ENCODE measurements around the gene ITSN1.
A peak's percentile ranks its signal among the peaks of the same experiment; 100 is the strongest.

Gene ITSN1

GRCh38 chr21:33855190-33855589 is 212.9 kb downstream of the ITSN1 start:
- H3K27me3 ChIP-seq (replicated peaks): no peaks in the 10 kb centered on the region
- H3K27ac ChIP-seq: no peak overlapping the region
- peak; percentile 40 for TF ChIP-seq CTCF (IDR thresholded peaks at IDR 0.05; ENCODE audit: low read depth, low read length, missing control alignments)
- DNase-seq: no peak
- no peaks in the 10 kb centered on the region for H3K36me3 ChIP-seq (replicated peaks)
- in situ Hi-C loops (cut with HindIII; ENCODE audit: low pct_ligation_motif_present, low sequenced_read_pairs): no loop called here
- H3K4me3 ChIP-seq (ENCODE audit: low read depth, low read length): no peak overlapping the region

GRCh38 chr21:33856893-33857527 is 214.7 kb downstream of the ITSN1 start:
- TF ChIP-seq CTCF (IDR thresholded peaks at IDR 0.05; ENCODE audit: low read depth, low read length, missing control alignments): no peak
- Histone ChIP-seq H3K27me3 (replicated peaks) (no peaks in the 10 kb centered on the region), H3K36me3 (replicated peaks) (no peaks in the 10 kb centered on the region), H3K4me3 (ENCODE audit: low read depth, low read length) (no peak overlapping the region), H3K27ac (no peak overlapping the region)
- in situ Hi-C loops (cut with HindIII; ENCODE audit: low pct_ligation_motif_present, low sequenced_read_pairs): no loop called here
- DNase-seq: no peak

DNA sequence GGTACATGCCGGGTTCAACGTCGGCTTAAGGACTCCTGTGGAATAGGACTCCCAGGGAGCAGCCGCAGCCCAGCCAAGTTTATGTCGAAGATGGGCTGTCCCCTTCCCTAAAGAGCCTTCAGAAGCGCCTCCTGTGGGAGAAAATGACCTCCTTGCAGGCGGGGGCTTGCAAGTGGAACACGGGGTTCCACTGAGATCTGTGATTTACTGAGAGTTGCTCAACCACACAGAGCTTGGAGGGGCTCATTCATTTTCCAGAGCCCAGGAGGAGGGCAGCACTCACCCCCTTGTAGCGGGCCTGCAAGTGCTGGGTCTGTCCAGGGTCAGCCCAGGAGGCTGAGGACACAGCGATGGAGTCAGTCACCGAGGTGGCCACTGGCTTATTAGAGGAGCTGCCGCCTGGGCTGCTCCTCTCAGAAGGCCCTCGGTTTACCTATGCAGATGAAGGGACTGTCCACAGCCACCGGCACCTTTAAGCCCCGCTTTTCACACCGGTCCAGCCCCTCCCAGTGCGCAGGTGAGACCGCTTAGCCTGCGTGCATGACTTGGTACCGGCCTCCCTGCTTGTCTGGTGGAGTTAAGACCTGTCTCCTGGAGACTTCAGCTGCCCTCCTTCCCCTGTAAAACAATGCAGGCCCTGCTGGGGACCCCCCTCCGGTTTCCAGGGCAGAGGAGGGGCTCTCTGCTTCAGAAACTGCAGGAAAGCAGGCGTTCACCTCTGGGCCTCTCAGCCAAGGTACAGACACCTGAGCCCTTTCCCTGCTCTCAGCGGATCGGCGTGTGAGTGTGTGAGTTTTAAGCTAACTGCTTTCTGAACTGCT is 215.8 kb downstream of the ITSN1 start:
- no peaks in the 10 kb centered on the region for H3K36me3 ChIP-seq (replicated peaks)
- DNase-seq: no peak
- no peak for TF ChIP-seq CTCF (IDR thresholded peaks at IDR 0.05; ENCODE audit: low read depth, low read length, missing control alignments)
- no peak overlapping the region for H3K27ac ChIP-seq
- no peaks in the 10 kb centered on the region for H3K27me3 ChIP-seq (replicated peaks)
- in situ Hi-C loops (cut with HindIII; ENCODE audit: low pct_ligation_motif_present, low sequenced_read_pairs): no loop called here
- H3K4me3 ChIP-seq (ENCODE audit: low read depth, low read length): no peak overlapping the region

DNA sequence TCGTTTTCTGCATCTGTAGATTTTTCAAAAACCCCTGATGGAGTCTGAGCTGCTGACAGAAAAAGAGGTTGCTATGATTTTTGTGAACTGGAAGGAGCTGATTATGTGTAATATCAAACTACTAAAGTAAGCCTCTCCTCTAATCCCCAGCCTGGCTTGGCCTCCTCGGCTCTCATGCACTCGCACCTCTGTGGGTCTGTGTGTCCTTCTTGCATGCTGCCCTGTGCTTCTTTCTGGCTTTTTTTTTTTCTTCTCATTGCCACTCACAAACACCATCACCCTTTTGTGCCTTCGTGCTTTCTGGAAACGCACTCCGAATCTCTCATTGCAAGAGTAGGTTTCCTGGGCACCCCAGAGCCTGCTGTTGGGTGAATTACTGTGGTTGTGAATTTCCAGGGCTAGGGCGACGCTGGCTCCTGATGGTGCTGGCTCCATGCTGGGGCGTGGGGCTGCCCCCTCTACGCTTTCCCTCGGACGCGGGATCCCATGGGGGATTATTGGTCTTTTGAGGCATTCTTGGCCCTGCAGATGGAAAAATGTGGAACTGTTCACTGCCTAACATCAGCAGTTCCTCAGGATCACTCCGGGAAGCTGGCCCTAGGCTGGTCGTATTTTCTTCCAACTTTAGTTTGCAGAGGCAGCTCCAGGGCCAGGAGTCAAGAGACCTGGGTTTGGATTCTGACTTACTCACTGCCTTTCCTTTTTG is 216.5 kb downstream of the ITSN1 start:
- Histone ChIP-seq H3K27ac (no peak overlapping the region), H3K27me3 (replicated peaks) (no peaks in the 10 kb centered on the region), H3K4me3 (ENCODE audit: low read depth, low read length) (no peak overlapping the region), H3K36me3 (replicated peaks) (no peaks in the 10 kb centered on the region)
- in situ Hi-C loops (cut with HindIII; ENCODE audit: low pct_ligation_motif_present, low sequenced_read_pairs): no loop called here
- DNase-seq: no peak
- no peak for TF ChIP-seq CTCF (IDR thresholded peaks at IDR 0.05; ENCODE audit: low read depth, low read length, missing control alignments)

DNA sequence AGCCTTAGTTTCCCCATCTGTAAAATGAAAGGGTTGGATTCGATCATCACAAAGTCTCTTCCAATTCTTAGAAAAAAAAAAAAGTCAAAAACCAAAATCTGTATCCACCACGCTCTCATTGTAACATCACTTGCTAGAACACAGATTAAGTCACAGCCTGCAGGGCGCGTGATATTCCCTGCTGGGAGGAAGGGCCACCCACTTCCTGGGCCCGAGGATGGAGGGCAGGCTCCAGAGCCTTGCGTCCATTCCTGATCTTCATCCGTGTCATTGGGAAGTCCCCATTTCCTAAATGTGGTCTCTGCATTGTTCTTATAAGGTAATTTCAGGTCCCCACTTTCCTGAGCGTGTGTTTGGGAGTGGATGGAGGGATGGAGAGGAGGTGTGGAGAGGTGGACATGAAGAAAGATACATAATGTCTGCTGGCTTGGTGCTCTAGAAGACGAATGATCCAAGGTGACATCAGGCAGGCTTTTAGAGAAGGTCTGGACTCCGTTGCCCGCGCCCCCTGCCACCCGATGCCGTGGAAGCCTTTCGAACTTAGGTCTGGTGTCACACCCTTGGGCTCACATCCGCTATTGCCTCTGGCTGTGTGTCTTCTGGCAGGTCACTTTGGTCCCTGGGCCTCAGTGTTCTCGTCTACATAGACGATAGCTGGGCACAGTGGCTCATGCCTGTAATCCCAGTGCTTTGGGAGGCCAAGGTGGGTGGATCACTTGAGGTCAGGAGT is 217.2 kb downstream of the ITSN1 start:
- DNase-seq: no peak
- no peaks in the 10 kb centered on the region for H3K27me3 ChIP-seq (replicated peaks)
- H3K27ac ChIP-seq: no peak overlapping the region
- no peaks in the 10 kb centered on the region for H3K36me3 ChIP-seq (replicated peaks)
- no peak overlapping the region for H3K4me3 ChIP-seq (ENCODE audit: low read depth, low read length)
- no peak for TF ChIP-seq CTCF (IDR thresholded peaks at IDR 0.05; ENCODE audit: low read depth, low read length, missing control alignments)
- in situ Hi-C loops (cut with HindIII; ENCODE audit: low pct_ligation_motif_present, low sequenced_read_pairs): no loop called here
